ENCODE data around the gene PEX14. TPM values are rescaled to one million over a fixed set of nuclear protein-coding genes. Genes with fewer than 3 reads are reported as not detected.

Gene PEX14
- total and polyA plus RNA-seq, 9 donors, result 11.7 to 16.8 (median 15.1) TPM

DNA sequence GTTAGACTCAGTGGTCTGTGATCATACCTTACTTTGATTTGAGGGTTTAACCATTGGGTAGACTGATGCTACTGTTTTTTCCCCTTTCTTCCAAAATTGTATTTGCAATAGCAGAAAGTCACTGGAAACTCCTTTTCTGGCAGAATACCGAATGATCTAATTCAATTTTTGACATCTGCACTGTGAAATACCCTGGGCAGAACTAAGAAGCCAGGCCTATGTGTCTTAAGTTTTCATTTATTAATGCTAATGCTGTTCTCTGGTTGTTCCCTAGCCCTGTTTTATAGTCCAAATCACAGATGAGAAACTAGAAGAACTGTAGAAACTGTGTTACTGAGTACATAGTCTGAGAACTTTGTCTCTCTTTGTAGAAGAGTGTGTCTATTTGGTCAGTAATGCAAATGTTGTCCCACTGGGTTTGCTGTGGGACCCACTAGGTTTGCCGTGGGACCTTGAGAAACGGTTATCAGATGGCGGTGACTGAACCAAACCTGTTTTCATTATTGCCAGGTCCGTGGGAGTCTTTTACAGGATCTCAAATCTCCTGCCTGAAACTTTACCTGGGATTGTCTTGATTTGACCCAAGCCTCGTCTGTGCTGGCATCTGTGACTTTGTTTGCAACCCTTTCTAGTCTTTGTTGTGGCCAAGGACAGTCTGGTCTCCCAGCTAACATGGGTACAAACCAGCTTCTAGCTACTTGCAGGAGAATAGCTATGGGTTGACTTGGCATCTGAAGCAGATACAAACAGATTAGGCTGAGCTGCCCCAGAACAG is 41.4 kb downstream of the PEX14 start:
- Histone ChIP-seq H3K27ac (ENCODE audit: low read length) (no peak overlapping the region), H3K4me1 (ENCODE audit: control insufficient read depth, insufficient read depth, low read length) (peaks cover 15% of the 10 kb centered on the region), H3K36me3 (ENCODE audit: control insufficient read depth, insufficient read depth, low read length) (peaks cover 3% of the 10 kb centered on the region), H3K4me3 (ENCODE audit: low read length) (no peak overlapping the region), H3K9me3 (replicated peaks; ENCODE audit: control insufficient read depth, low read depth, low read length) (no peaks in the 10 kb centered on the region), H3K27me3 (ENCODE audit: control insufficient read depth, insufficient read depth, low read length) (no peaks in the 10 kb centered on the region)
- 75% methylated on average over 5 of the region's 6 CpGs for WGBS (ENCODE audit: insufficient coverage)
- no peak for DNase-seq

DNA sequence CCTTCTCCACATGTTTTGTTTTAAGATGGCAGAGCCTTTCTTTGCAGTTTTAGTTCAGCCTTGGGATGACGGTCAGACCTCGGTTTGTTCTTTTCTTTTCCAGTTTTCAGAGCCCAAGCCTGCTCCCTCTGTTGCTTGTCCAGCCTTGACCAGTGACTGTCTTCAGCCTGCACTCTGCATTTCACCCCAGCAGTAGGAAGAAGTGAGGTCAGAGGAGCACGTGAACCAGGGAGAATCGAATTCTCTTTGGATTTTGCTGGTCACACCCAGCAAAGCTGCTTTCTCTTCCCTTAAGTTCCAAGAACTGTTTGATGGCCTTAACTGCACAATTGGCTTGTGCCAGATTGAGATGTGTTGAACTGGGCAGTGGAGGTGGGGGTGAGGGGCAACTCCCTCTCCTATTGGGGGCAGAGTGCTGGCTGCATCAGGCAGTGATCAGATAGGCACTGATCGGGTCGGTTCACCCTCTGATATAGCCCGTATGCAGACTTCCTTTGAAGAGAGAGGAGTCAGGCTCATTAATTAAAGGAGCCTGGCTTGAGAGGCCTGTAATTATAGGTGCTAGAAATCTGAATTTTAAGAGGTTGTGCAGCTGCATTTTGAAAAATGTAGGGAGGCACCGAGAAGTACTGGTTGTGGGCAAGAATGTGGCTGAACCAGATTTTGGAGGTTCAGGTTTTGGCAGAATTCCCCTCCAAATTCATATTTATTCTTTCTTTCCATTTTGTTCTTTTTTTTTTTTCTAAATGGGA is 42.4 kb downstream of the PEX14 start:
- Histone ChIP-seq H3K27me3 (ENCODE audit: control insufficient read depth, insufficient read depth, low read length) (no peaks in the 10 kb centered on the region), H3K36me3 (ENCODE audit: control insufficient read depth, insufficient read depth, low read length) (peaks cover 2% of the 10 kb centered on the region), H3K4me1 (ENCODE audit: control insufficient read depth, insufficient read depth, low read length) (peaks cover 15% of the 10 kb centered on the region), H3K4me3 (ENCODE audit: low read length) (no peak overlapping the region), H3K27ac (ENCODE audit: low read length) (no peak overlapping the region), H3K9me3 (replicated peaks; ENCODE audit: control insufficient read depth, low read depth, low read length) (no peaks in the 10 kb centered on the region)
- WGBS (ENCODE audit: insufficient coverage), result 54% methylated on average over 5 of the region's 8 CpGs
- DNase-seq, result no peak

DNA sequence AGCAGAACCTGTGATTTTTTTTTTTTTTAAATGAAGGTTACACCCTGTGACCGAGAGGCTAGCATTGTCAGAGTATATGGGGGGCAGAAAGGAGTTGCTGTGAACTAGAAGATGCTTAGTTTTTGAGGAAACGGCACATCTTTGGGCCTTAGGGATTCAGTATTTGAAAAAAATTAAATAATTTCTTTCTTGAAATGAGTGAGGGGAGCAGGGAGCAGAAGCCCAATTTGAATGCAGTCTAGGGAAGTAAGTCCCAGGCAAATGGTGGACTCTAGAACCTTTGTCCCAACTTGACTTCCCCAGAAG is 42.9 kb downstream of the PEX14 start:
- Histone ChIP-seq H3K36me3 (ENCODE audit: control insufficient read depth, insufficient read depth, low read length) (peaks cover 2% of the 10 kb centered on the region), H3K27me3 (ENCODE audit: control insufficient read depth, insufficient read depth, low read length) (no peaks in the 10 kb centered on the region), H3K27ac (ENCODE audit: low read length) (no peak overlapping the region), H3K4me1 (ENCODE audit: control insufficient read depth, insufficient read depth, low read length) (peaks cover 15% of the 10 kb centered on the region), H3K9me3 (replicated peaks; ENCODE audit: control insufficient read depth, low read depth, low read length) (no peaks in the 10 kb centered on the region), H3K4me3 (ENCODE audit: low read length) (no peak overlapping the region)
- DNase-seq, result no peak
- WGBS (ENCODE audit: insufficient coverage), result 82% methylated on average over 2 of the region's 2 CpGs

DNA sequence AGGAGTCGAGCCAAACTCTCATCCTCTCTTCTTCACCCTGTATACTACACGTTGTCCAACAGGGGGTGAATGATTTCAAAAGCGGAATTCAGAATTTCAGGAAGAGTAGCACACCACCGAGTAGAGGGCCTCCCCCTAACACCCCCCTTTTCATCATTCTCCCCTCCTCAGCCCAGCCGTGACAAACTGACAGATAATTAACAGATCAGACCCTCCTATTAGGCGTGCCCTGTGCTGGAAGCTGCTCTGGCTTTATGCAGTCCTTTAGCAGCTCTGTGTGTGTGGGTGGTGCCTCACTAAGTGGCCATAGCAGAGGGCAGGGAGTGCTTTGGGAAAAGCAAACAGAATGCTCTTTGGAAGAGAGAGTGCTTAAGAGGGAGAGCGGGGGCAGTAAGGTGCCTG is 44.3 kb downstream of the PEX14 start:
- no peak overlapping the region for H3K27ac ChIP-seq (ENCODE audit: low read length)
- peaks cover 15% of the 10 kb centered on the region for H3K4me1 ChIP-seq (ENCODE audit: control insufficient read depth, insufficient read depth, low read length)
- no peaks in the 10 kb centered on the region for H3K9me3 ChIP-seq (replicated peaks; ENCODE audit: control insufficient read depth, low read depth, low read length)
- DNase-seq, result no peak
- peaks cover 2% of the 10 kb centered on the region for H3K36me3 ChIP-seq (ENCODE audit: control insufficient read depth, insufficient read depth, low read length)
- WGBS (ENCODE audit: insufficient coverage), result 60% methylated on average over 2 of the region's 7 CpGs
- no peaks in the 10 kb centered on the region for H3K27me3 ChIP-seq (ENCODE audit: control insufficient read depth, insufficient read depth, low read length)
- H3K4me3 ChIP-seq (ENCODE audit: low read length), result no peak overlapping the region

DNA sequence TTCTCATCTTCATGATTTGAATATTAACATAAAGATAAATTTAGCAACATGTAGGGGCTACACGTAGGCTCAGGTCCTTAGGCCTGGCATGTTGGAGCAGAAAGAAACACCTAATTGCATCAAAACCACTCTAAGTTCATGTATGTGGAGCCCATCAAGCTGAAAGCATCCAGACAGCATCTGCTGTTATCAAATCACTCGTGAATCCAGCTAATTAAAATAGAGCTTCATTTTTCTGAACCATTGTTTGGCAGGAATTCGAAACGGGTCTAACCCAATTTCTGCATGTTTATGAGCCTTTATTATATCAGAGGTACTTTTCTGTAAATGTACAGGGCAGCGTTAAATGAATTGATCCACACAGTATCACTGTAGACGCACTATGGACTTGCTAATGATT is 45.7 kb downstream of the PEX14 start:
- no CpG with 5 or more reads among the region's 6 CpGs for WGBS (ENCODE audit: insufficient coverage)
- Histone ChIP-seq H3K4me3 (ENCODE audit: low read length) (no peak overlapping the region), H3K9me3 (replicated peaks; ENCODE audit: control insufficient read depth, low read depth, low read length) (no peaks in the 10 kb centered on the region), H3K27me3 (ENCODE audit: control insufficient read depth, insufficient read depth, low read length) (no peaks in the 10 kb centered on the region), H3K4me1 (ENCODE audit: control insufficient read depth, insufficient read depth, low read length) (peaks cover 15% of the 10 kb centered on the region), H3K36me3 (ENCODE audit: control insufficient read depth, insufficient read depth, low read length) (peaks cover 2% of the 10 kb centered on the region), H3K27ac (ENCODE audit: low read length) (no peak overlapping the region)
- DNase-seq, result no peak

DNA sequence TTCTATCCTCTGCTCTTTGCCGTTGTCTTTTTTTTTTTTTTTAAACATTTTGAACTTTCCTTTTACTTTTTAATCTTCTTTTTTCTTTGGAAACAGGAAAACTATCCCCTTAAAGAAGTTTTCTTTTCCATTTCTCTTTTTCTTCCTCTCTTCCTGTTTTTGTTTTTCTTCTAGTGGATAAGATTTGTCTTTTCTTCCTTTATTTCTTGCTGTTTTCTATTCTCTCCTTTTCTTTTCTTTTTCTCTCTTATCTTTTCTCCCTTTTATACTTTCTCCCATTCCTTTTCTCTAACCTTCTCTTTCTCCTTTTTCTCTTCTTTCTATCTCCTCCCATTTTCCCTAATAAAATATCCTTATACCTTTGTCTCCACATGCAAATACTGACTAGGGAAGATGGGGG is 46.2 kb downstream of the PEX14 start:
- no CpG with 5 or more reads among the region's 1 CpG for WGBS (ENCODE audit: insufficient coverage)
- Histone ChIP-seq H3K9me3 (replicated peaks; ENCODE audit: control insufficient read depth, low read depth, low read length) (no peaks in the 10 kb centered on the region), H3K4me3 (ENCODE audit: low read length) (no peak overlapping the region), H3K4me1 (ENCODE audit: control insufficient read depth, insufficient read depth, low read length) (peaks cover 12% of the 10 kb centered on the region), H3K36me3 (ENCODE audit: control insufficient read depth, insufficient read depth, low read length) (peaks cover 2% of the 10 kb centered on the region), H3K27me3 (ENCODE audit: control insufficient read depth, insufficient read depth, low read length) (no peaks in the 10 kb centered on the region), H3K27ac (ENCODE audit: low read length) (no peak overlapping the region)
- no peak for DNase-seq

DNA sequence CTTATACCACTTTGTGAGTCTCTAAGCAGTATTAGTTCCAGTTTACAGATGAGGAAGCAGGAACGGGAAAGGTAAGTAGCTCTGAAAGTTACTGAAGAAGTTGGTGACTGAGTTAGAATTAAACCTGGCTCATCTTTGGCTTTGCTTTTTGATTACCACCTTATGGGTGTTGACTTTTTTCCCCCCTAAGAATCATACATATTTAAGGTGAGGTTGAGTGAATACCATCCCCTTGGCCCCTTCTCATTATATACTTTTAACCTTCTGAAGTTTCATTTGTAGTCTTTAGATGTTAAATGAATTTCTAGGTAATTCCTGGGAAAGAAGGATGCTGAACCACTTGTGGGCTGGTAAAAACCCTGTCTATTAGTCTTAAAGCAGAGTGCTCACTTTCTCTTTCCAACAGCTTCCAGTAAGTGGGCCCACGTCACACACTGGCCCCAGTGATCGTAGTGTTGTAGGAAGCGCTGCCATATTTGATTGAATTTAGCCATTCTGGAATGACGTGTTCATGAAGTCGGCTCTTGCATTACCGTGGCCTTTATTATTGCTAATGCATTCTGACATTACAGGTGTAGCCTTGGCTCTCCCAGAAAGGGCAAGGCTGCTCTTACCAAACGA is 46.9 kb downstream of the PEX14 start:
- no peak for DNase-seq
- peaks cover 2% of the 10 kb centered on the region for H3K36me3 ChIP-seq (ENCODE audit: control insufficient read depth, insufficient read depth, low read length)
- no peak overlapping the region for H3K27ac ChIP-seq (ENCODE audit: low read length)
- peaks cover 7% of the 10 kb centered on the region for H3K4me1 ChIP-seq (ENCODE audit: control insufficient read depth, insufficient read depth, low read length)
- no peaks in the 10 kb centered on the region for H3K9me3 ChIP-seq (replicated peaks; ENCODE audit: control insufficient read depth, low read depth, low read length)
- no peak overlapping the region for H3K4me3 ChIP-seq (ENCODE audit: low read length)
- WGBS (ENCODE audit: insufficient coverage), result 91% methylated on average over 6 of the region's 8 CpGs
- no peaks in the 10 kb centered on the region for H3K27me3 ChIP-seq (ENCODE audit: control insufficient read depth, insufficient read depth, low read length)

DNA sequence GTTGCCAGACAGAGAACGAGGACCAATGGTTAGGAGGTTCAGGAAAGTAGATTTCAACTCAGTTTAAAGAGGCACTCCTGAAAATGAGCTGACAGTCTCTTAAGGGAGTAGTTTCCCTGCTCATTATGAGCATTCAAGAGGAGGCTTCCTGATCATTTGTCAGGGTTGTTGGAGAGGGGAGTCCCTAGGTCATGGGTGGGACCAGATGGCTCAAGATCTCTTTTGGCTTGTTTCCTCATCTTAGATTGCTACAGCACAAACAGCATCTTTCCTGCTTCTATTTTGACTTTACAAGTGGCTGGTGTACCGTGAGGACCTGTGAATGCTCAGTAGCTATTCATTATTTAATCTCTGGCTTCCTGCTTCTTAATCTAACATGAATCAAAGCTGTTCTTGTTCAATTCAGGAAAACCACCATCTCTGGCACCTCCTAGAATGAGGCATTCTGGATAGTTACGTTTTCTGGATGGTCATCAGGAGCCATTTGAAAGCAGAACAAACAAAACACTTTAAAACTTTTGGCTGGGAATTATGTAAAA is 47.6 kb downstream of the PEX14 start:
- H3K27me3 ChIP-seq (ENCODE audit: control insufficient read depth, insufficient read depth, low read length), result no peaks in the 10 kb centered on the region
- no peaks in the 10 kb centered on the region for H3K9me3 ChIP-seq (replicated peaks; ENCODE audit: control insufficient read depth, low read depth, low read length)
- no peak overlapping the region for H3K27ac ChIP-seq (ENCODE audit: low read length)
- DNase-seq, result no peak
- peaks cover 2% of the 10 kb centered on the region for H3K36me3 ChIP-seq (ENCODE audit: control insufficient read depth, insufficient read depth, low read length)
- H3K4me1 ChIP-seq (ENCODE audit: control insufficient read depth, insufficient read depth, low read length), result peaks cover 4% of the 10 kb centered on the region
- H3K4me3 ChIP-seq (ENCODE audit: low read length), result no peak overlapping the region
- WGBS (ENCODE audit: insufficient coverage), result 56% methylated on average over 1 of the region's 3 CpGs

DNA sequence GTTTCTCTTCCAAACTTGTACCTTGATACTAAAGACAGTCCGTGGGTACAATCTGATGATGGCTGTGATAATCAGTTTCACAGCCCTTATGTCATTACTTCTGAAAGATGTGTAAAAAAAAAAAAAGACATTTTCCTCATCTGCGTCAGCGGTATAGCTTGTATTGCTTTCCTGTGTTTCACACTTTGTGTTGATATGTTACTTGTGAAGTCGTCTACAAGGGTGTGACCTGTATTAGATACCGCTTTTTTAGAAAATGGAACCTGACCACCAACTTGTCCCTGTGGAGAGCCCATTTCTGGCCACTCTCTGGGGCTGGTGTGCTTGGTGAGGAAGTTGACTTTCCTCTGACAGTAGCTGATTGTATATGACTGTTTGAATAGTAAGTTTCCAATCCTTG is 50.5 kb downstream of the PEX14 start:
- Histone ChIP-seq H3K27ac (ENCODE audit: low read length) (no peak overlapping the region), H3K4me3 (ENCODE audit: low read length) (no peak overlapping the region), H3K9me3 (replicated peaks; ENCODE audit: control insufficient read depth, low read depth, low read length) (no peaks in the 10 kb centered on the region), H3K27me3 (ENCODE audit: control insufficient read depth, insufficient read depth, low read length) (peaks cover 2% of the 10 kb centered on the region), H3K36me3 (ENCODE audit: control insufficient read depth, insufficient read depth, low read length) (peaks cover 5% of the 10 kb centered on the region), H3K4me1 (ENCODE audit: control insufficient read depth, insufficient read depth, low read length) (peaks cover 12% of the 10 kb centered on the region)
- WGBS (ENCODE audit: insufficient coverage), result 100% methylated on average over 2 of the region's 5 CpGs
- no peak for DNase-seq
